EH (cell line): ENCODE measurements around the gene FCHSD2.
"Not testable (repeated sequence)": the region's sequence is repeated elsewhere in the genome, so short reads cannot be mapped to it uniquely, and the experiment has no call there.

Experiments used
- DNase-seq: peaks from one replicate; pipeline ENCODE4 v3.0.0-alpha.2; 2015; ENCODE audit warnings: low read depth

Gene FCHSD2

DNA sequence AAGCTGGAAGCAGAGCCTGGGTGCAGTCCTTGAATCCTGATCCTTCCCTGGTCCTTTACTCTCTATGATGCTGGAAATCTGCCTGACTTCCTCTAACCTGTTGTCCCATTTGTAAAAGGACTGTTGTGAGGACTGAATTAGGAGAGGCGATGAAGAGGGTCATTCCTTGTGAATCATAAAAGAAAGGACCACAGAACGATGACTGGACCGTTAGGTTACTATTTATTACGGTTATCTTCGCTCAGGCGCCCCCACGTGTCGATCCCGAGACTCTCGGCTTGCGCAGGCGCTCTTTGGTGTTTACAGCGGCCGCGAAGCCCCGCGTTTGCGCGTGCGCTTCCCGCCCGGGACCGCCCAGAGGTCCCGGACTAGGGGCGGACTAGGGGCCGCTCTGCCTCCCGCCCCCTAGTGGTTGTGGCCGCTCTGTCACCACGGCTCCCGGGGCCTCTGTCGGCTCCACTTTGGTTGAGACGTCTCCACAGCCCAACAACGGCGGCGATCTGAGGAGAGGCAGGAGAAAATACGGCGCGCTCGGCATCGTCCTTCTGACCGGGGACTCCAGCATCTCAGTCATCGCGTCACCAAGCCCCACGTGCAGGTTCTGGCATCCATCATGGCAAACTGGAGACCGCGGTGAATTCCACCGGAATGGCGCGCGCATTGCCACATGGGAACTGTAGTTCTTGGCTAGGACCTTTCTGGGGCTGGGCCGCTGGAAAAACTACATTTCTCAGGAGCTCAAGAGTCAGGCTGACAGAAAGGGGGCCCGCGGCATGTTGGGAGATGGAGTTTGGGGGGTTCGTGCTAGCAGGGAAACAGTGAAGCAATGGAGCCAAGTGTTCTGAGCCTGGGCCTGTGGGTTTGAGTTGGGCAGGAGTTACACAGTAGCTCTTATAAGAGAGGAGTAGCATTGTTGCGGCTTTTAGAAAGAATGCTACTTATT lies 348.4 kb downstream of the FCHSD2 start, which contains the start of gene STARD10:
STARD10 (minus strand) TSS at position 623 of the 943 bp plus-strand sequence. CDS start 12,866 bp downstream, outside the sequence.
- DNase-seq = peak; percentile 95

- no peak for DNase-seq
These were observed 349.1 kb downstream of the FCHSD2 start for GRCh38 chr11:72793076-72793424.

DNA sequence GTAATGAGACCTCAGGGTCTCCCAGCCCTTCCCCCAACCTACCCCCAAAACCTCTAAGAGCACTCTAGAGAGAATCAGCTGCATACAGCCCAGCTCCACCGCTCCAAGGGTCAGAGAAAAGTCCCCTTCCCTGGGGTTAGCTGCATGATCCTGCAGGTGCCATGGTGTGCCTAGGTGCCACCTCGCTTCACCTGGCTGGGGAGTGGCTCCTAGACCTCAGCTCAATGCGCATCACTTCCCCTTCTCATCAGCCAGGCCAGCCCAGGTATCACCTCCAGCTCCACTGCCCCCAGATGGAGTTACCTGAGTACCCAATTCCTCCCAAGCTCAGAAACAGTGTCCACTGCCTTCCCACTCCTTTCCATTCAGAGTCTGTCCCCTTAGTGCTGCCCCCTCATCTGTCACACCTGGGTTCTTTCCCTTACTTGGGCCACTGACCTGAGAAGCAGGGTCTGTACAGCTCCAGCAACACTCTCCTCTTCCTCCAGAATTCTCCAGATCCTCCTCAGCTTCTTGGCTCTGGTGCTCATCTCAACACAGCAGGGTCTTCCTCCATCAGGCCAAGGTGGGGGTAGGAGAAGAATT lies 349.6 kb downstream of the FCHSD2 start:
- no peak for DNase-seq

DNA sequence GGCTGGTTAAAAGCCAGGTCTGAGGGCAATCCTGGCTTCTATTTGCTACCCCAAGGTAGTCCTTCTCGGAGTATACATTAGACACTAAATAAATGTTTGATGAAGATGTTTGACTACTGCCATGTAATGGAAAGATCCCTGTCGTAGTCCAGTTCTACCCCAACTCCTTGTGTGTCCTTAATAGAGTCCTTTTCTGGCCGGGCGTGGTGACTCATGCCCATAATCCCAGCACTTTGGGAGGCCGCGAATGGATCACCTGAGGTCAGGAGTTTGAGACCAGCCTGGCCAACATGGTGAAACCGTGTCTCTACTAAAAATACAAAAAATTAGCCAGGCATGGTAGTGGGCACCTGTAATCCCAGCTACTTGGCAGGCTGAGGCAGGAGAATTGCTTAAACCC lies 350.9 kb downstream of the FCHSD2 start:
- DNase-seq = not testable (repeated sequence)

- peak; percentile 83 for DNase-seq
These were observed 352.5 kb downstream of the FCHSD2 start for GRCh38 chr11:72789493-72790131.

- DNase-seq = no peak
These were observed 353.9 kb downstream of the FCHSD2 start for GRCh38 chr11:72788241-72788640.

- no peak for DNase-seq
These were observed 354.7 kb downstream of the FCHSD2 start for GRCh38 chr11:72787216-72788104.
